ENCODE results near the gene RPL15. TPM values are rescaled to one million over a fixed set of nuclear protein-coding genes. Genes with fewer than 3 reads are reported as not detected.

The RPL15 gene
- total RNA-seq, 4 donors from 2014 or later: 1,759 to 2,538 (median 2,309) TPM

DNA sequence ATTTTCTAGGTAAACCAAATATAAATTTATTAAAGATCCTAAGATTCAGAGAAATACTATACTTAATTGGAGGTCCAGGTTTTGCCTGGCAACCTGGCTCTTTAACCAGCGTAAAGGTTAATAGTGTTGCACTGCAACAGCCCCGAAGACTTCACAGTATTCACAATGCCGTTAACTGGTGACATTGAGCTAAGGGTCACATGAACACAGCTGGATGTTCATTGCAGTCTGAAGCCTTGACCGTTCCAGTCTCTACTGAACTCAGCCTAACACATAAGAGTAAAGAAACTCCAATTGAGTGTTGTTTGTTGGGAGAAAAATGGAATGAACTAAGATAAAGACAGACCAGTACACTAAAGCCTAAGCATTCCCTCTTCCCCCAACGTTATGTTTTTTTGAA, 27.0 kb upstream of the RPL15 start:
- Histone ChIP-seq H3K27ac (replicated peaks in 1 of 4) (no peak overlapping the region), H3K9me3 (no peaks in the 10 kb centered on the region), H3K4me3 (no peak overlapping the region), H3K36me3 (peaks cover 0 to 23% (median 8%) of the 10 kb centered on the region in 4 donors), H3K27me3 (no peaks in the 10 kb centered on the region), H3K4me1 (peaks cover 8 to 28% (median 17%) of the 10 kb centered on the region in 4 donors)
- TF ChIP-seq POLR2A (IDR thresholded peaks at IDR 0.05; ENCODE audit: low read depth) (no peak), POLR2AphosphoS5 (IDR thresholded peaks at IDR 0.05) (no peak)
- TF ChIP-seq, protein P1, sequence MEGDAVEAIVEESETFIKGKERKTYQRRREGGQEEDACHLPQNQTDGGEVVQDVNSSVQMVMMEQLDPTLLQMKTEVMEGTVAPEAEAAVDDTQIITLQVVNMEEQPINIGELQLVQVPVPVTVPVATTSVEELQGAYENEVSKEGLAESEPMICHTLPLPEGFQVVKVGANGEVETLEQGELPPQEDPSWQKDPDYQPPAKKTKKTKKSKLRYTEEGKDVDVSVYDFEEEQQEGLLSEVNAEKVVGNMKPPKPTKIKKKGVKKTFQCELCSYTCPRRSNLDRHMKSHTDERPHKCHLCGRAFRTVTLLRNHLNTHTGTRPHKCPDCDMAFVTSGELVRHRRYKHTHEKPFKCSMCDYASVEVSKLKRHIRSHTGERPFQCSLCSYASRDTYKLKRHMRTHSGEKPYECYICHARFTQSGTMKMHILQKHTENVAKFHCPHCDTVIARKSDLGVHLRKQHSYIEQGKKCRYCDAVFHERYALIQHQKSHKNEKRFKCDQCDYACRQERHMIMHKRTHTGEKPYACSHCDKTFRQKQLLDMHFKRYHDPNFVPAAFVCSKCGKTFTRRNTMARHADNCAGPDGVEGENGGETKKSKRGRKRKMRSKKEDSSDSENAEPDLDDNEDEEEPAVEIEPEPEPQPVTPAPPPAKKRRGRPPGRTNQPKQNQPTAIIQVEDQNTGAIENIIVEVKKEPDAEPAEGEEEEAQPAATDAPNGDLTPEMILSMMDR (IDR thresholded peaks at IDR 0.05): no peak
- no peak for DNase-seq (ENCODE audit: extremely low spot score)
- 87% methylated on average over 5 of the region's 5 CpGs for WGBS
- intact Hi-C loops (cut with DNase I): no loop called here

DNA sequence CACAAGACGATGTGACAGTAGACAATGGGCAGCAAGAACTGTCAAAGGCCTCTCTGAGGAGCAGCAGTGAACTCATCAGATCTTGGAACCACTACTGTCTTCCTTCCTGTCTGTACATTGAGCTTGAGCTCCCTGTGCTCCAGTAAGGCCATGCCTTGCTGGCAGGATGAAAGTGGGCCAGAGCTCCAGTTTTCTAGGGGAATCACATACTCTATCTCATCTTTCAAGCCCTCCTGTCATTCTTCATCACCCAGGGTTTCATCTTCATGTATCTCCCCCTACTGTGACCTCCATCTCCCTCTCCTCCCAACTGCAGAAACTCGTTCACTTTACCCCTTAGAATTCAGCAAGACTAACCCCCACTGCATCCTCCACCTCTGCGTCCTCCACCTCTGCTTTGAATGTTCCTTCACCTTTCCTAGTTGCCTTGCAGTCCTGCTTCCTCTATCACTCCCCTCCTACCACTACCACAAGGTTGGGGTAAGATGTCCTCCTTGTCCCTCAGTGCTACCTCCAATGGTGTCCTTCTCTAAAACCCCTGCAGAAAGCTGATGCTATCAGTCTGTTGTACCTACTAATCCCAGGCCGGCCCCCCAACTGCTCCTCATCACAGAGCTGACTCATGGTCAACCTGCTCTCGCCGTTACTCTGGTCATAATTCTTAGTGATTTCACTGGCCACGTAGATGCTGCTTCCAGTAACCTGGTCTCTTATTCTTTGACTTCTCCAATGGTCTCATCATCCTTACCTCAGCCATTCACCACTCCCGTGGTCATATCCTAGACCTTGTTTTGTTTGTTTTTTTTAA, 22.5 kb upstream of the RPL15 start:
- Histone ChIP-seq H3K27me3 (no peaks in the 10 kb centered on the region), H3K27ac (replicated peaks in 1 of 4) (no peak overlapping the region), H3K36me3 (peaks cover 0 to 44% (median 23%) of the 10 kb centered on the region in 4 donors), H3K9me3 (no peaks in the 10 kb centered on the region), H3K4me3 (no peak overlapping the region), H3K4me1 (peaks cover 0 to under 1% (median 0%) of the 10 kb centered on the region in 4 donors)
- no peak for TF ChIP-seq POLR2A (IDR thresholded peaks at IDR 0.05; ENCODE audit: low read depth)
- no peak for TF ChIP-seq POLR2AphosphoS5 (IDR thresholded peaks at IDR 0.05)
- TF ChIP-seq EP300 (IDR thresholded peaks at IDR 0.05): no peak
- TF ChIP-seq, protein P1 (IDR thresholded peaks at IDR 0.05): no peak
- intact Hi-C loops (cut with DNase I): no loop called here
- DNase-seq (ENCODE audit: extremely low spot score): no peak
- 90% methylated on average over 8 of the region's 8 CpGs for WGBS

DNA sequence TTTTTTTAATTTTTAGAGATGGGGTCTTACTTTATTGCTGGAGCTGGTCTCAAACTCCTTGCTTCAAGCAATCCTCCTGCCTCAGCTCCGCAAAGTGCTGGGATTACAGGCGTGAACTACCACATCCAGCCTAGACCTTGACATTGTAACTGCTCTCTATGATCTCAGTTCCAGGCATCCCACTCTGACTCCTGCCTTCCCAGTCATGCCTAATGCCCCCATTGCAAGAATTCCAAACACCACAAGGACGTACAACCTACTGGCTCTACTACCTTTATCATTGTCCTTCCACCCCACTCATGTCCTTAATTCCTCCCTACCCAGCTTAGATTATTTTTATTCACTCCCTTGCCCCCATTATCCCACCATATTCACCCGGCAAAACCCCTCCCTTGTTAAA, 21.8 kb upstream of the RPL15 start:
- 93% methylated on average over 4 of the region's 4 CpGs for WGBS
- TF ChIP-seq POLR2AphosphoS5 (IDR thresholded peaks at IDR 0.05): no peak
- TF ChIP-seq, protein P1 (IDR thresholded peaks at IDR 0.05): no peak
- TF ChIP-seq POLR2A (IDR thresholded peaks at IDR 0.05; ENCODE audit: low read depth): no peak
- TF ChIP-seq EP300 (IDR thresholded peaks at IDR 0.05): no peak
- intact Hi-C loops (cut with DNase I): no loop called here
- no peak overlapping the region for H3K4me3 ChIP-seq
- H3K9me3 ChIP-seq: no peaks in the 10 kb centered on the region
- DNase-seq (ENCODE audit: extremely low spot score): no peak
- H3K27me3 ChIP-seq: no peaks in the 10 kb centered on the region
- no peaks in the 10 kb centered on the region for H3K4me1 ChIP-seq
- H3K36me3 ChIP-seq: peaks cover 2 to 52% (median 25%) of the 10 kb centered on the region in 4 donors
- H3K27ac ChIP-seq (replicated peaks in 1 of 4): no peak overlapping the region

DNA sequence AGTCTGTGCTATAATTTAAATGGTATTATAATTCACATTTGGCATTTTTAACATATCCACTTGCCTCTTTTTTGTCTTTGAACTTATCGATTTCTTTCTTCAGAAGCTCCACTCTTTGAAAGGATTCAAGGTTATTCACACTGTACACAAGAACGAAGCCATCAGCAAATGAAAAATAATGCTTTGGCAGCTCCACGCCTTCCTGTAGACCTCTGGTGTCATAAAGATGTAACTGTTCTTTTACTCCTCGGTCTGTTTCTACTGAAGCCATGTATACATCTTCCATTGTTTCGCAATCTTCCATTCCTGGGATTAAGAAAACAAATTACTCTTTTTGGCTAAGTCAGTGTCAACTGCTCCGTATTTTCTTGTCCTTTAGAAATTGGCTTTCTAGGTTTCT, 16.2 kb upstream of the RPL15 start:
- Histone ChIP-seq H3K27ac (replicated peaks in 1 of 4) (peak overlapping the region in 1 of 4 donors; percentile 13), H3K4me3 (no peak overlapping the region), H3K27me3 (no peaks in the 10 kb centered on the region), H3K4me1 (no peaks in the 10 kb centered on the region), H3K36me3 (peaks cover 4 to 47% (median 27%) of the 10 kb centered on the region in 4 donors), H3K9me3 (no peaks in the 10 kb centered on the region)
- WGBS: 78% methylated on average over 6 of the region's 6 CpGs
- no peak for DNase-seq (ENCODE audit: extremely low spot score)
- no peak for TF ChIP-seq EP300 (IDR thresholded peaks at IDR 0.05)
- TF ChIP-seq POLR2AphosphoS5 (IDR thresholded peaks at IDR 0.05): no peak
- TF ChIP-seq, protein P1 (IDR thresholded peaks at IDR 0.05): no peak
- no peak for TF ChIP-seq POLR2A (IDR thresholded peaks at IDR 0.05; ENCODE audit: low read depth)
- intact Hi-C loops (cut with DNase I): no loop called here

Measured in esophagus muscularis mucosa (tissue), 4 donors.